Measurements from ENCODE around the gene ZNRF3. TPM values are rescaled to one million over a fixed set of nuclear protein-coding genes. Genes with fewer than 3 reads are reported as not detected.

ZNRF3 gene
- polyA plus RNA-seq, 1 donor (not counting 4 experiments of a cell fraction or from before 2014, with no cell fraction given), result 2.6 TPM

GRCh38 chr22:29071261-29072045 lies 188.1 kb downstream of the ZNRF3 start:
- peak overlapping the region; percentile 77 for H2AFZ ChIP-seq (ENCODE audit: control insufficient read depth, low read length)
- peak; percentile 17 for FAIRE-seq

DNA sequence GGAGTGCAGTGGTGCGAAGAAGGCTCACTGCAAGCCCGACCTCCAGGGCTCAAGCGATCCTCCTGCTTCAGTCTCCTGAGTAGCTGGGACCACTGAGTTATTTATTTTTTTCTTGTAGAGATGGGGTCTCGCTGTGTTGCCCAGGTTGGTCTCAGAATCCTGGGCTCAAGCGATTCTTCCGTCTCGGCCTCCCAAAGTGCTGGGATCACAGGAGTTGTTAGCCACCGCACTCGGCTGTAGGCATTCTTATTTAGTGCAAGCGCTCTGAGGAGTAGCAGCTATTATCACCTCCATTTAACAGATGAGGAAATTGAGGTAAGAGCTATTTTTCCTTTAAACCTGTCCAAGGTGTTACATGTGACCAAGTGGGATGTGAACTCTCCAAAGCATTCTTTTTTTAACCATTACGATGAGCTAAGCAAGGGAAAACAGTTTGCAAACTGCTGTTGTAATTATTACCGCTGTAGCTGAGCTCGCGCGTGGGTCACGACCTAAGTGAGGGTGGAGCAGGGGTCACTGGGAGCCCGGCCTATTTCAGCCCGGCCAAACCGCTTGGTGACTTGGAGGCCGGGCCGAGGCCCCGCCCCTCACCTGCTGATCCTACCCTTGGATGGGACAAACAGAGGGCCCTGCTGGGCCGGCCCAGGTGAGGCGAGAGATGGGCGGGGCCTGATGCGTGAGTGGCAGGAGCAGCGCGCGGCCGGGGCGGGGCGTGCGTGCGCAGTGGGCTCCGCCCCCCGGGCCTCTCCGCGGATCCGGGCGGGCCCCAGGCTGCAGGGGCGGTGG lies 189.0 kb downstream of the ZNRF3 start:
- DNase-seq (ENCODE audit: low read depth, low spot score), result peak; percentile 57
- Histone ChIP-seq H3K4me2 (ENCODE audit: control insufficient read depth, extremely low read depth, insufficient read depth, low read depth, low read length) (peak overlapping the region; percentile 86), H3K27ac (ENCODE audit: control insufficient read depth, insufficient read depth, low read length) (peak overlapping the region; percentile 89), H4K20me1 (ENCODE audit: control insufficient read depth, extremely low read depth, insufficient read depth, low read length) (no peaks in the 10 kb centered on the region), H3K27me3 (ENCODE audit: control insufficient read depth, extremely low read depth, insufficient read depth, low read length) (no peaks in the 10 kb centered on the region), H3K9me3 (ENCODE audit: control insufficient read depth, low read depth, low read length) (no peaks in the 10 kb centered on the region), H3K4me3 (ENCODE audit: control insufficient read depth in 2 of 3, extremely low read depth in 1 of 3, insufficient read depth in 2 of 3, low read depth in 1 of 3, low read length in 3 of 3) (peak overlapping the region in 1 of 3 experiments; percentile 67), H3K4me1 (ENCODE audit: control insufficient read depth, extremely low read depth, insufficient read depth, low read length) (peaks cover 25% of the 10 kb centered on the region), H3K9me1 (ENCODE audit: control insufficient read depth, extremely low read depth, insufficient read depth, low read length) (no peaks in the 10 kb centered on the region), H2AFZ (ENCODE audit: control insufficient read depth, low read length) (peak overlapping the region; percentile 77), H3K9ac (ENCODE audit: control insufficient read depth, extremely low read depth, insufficient read depth, low read length) (peak overlapping the region; percentile 76), H3K36me3 (ENCODE audit: control insufficient read depth in 2 of 2, extremely low read depth in 1 of 2, insufficient read depth in 2 of 2, low read length in 2 of 2) (no peaks in the 10 kb centered on the region), H3K79me2 (ENCODE audit: control insufficient read depth, insufficient read depth, low read length) (no peaks in the 10 kb centered on the region)
- dilution Hi-C loops (cut with MboI; ENCODE audit: extremely low pct_ligation_motif_present, low sequenced_read_pairs), result no loop called here
- no peak for TF ChIP-seq EZH2 (IDR thresholded peaks at IDR 0.05; ENCODE audit: low read length)
- TF ChIP-seq, protein P1, sequence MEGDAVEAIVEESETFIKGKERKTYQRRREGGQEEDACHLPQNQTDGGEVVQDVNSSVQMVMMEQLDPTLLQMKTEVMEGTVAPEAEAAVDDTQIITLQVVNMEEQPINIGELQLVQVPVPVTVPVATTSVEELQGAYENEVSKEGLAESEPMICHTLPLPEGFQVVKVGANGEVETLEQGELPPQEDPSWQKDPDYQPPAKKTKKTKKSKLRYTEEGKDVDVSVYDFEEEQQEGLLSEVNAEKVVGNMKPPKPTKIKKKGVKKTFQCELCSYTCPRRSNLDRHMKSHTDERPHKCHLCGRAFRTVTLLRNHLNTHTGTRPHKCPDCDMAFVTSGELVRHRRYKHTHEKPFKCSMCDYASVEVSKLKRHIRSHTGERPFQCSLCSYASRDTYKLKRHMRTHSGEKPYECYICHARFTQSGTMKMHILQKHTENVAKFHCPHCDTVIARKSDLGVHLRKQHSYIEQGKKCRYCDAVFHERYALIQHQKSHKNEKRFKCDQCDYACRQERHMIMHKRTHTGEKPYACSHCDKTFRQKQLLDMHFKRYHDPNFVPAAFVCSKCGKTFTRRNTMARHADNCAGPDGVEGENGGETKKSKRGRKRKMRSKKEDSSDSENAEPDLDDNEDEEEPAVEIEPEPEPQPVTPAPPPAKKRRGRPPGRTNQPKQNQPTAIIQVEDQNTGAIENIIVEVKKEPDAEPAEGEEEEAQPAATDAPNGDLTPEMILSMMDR (optimal IDR thresholded peaks at IDR 0.05 in 1 of 3, IDR thresholded peaks at IDR 0.05 in 1 of 3, conservative IDR thresholded peaks at IDR 0.05 in 1 of 3; ENCODE audit: extremely low read depth in 1 of 3, insufficient read depth in 2 of 3, low read length in 3 of 3), result no peak
- FAIRE-seq, result peak; percentile 32

More at GRCh38 chr22:29071261-29072045, 188.1 kb downstream of the ZNRF3 start:
- TF ChIP-seq EZH2 (IDR thresholded peaks at IDR 0.05; ENCODE audit: low read length), result no peak
- TF ChIP-seq, protein P1 (optimal IDR thresholded peaks at IDR 0.05 in 1 of 3, IDR thresholded peaks at IDR 0.05 in 1 of 3, conservative IDR thresholded peaks at IDR 0.05 in 1 of 3; ENCODE audit: extremely low read depth in 1 of 3, insufficient read depth in 2 of 3, low read length in 3 of 3), result no peak
- no peaks in the 10 kb centered on the region for H3K9me3 ChIP-seq (ENCODE audit: control insufficient read depth, low read depth, low read length)
- H3K9me1 ChIP-seq (ENCODE audit: control insufficient read depth, extremely low read depth, insufficient read depth, low read length), result no peaks in the 10 kb centered on the region
- peak overlapping the region; percentile 24 to 67 (median 54) for H3K4me3 ChIP-seq (ENCODE audit: control insufficient read depth in 2 of 3, extremely low read depth in 1 of 3, insufficient read depth in 2 of 3, low read depth in 1 of 3, low read length in 3 of 3)
- peaks cover 25% of the 10 kb centered on the region for H3K4me1 ChIP-seq (ENCODE audit: control insufficient read depth, extremely low read depth, insufficient read depth, low read length)
- peak overlapping the region; percentile 86 for H3K4me2 ChIP-seq (ENCODE audit: control insufficient read depth, extremely low read depth, insufficient read depth, low read depth, low read length)
- DNase-seq (ENCODE audit: low read depth, low spot score), result peak; percentile 48
- H4K20me1 ChIP-seq (ENCODE audit: control insufficient read depth, extremely low read depth, insufficient read depth, low read length), result no peaks in the 10 kb centered on the region
- H3K9ac ChIP-seq (ENCODE audit: control insufficient read depth, extremely low read depth, insufficient read depth, low read length), result peak overlapping the region; percentile 76
- no peaks in the 10 kb centered on the region for H3K27me3 ChIP-seq (ENCODE audit: control insufficient read depth, extremely low read depth, insufficient read depth, low read length)
- no peaks in the 10 kb centered on the region for H3K79me2 ChIP-seq (ENCODE audit: control insufficient read depth, insufficient read depth, low read length)
- H3K27ac ChIP-seq (ENCODE audit: control insufficient read depth, insufficient read depth, low read length), result peak overlapping the region; percentile 89
- no peaks in the 10 kb centered on the region for H3K36me3 ChIP-seq (ENCODE audit: control insufficient read depth in 2 of 2, extremely low read depth in 1 of 2, insufficient read depth in 2 of 2, low read length in 2 of 2)
- dilution Hi-C loops (cut with MboI; ENCODE audit: extremely low pct_ligation_motif_present, low sequenced_read_pairs), result no loop called here
